GM18526 (cell line): Measurements from ENCODE around the gene IL1RL2.

Experiments
- POLR2A ChIP-seq: IDR thresholded peaks from 3 replicates; pipeline ENCODE4 v1.6.1; 2011; ENCODE audit not compliant: insufficient read length; ENCODE audit errors: extremely low read depth

The IL1RL2 gene

GRCh38 chr2:102154364-102154763 is 32.5 kb upstream of the IL1RL2 start:
- no peak for TF ChIP-seq POLR2A

GRCh38 chr2:102154946-102155702 is 31.7 kb upstream of the IL1RL2 start:
- TF ChIP-seq POLR2A = no peak

- no peak for TF ChIP-seq POLR2A
Measured at GRCh38 chr2:102155703-102156515, 30.9 kb upstream of the IL1RL2 start.

GRCh38 chr2:102158011-102158755 is 28.6 kb upstream of the IL1RL2 start:
- TF ChIP-seq POLR2A = no peak

GRCh38 chr2:102159295-102159694 is 27.5 kb upstream of the IL1RL2 start:
- TF ChIP-seq POLR2A = no peak

GRCh38 chr2:102166189-102166845 is 20.5 kb upstream of the IL1RL2 start:
- TF ChIP-seq POLR2A = no peak

GRCh38 chr2:102168026-102168771 is 18.6 kb upstream of the IL1RL2 start:
- TF ChIP-seq POLR2A = no peak

- no peak for TF ChIP-seq POLR2A
Measured at GRCh38 chr2:102171946-102172345, 14.9 kb upstream of the IL1RL2 start.

GRCh38 chr2:102172745-102173144 is 14.1 kb upstream of the IL1RL2 start:
- TF ChIP-seq POLR2A = no peak

GRCh38 chr2:102176172-102176571 is 10.7 kb upstream of the IL1RL2 start:
- no peak for TF ChIP-seq POLR2A

- no peak for TF ChIP-seq POLR2A
Measured at GRCh38 chr2:102177814-102178478, 8.9 kb upstream of the IL1RL2 start.

- no peak for TF ChIP-seq POLR2A
Measured at GRCh38 chr2:102179061-102179460, 7.8 kb upstream of the IL1RL2 start.

GRCh38 chr2:102179788-102180686 is 6.8 kb upstream of the IL1RL2 start:
- no peak for TF ChIP-seq POLR2A
